Endodermal cell (in vitro differentiated cells): Measurements from ENCODE around the gene RPL36. TPM values are rescaled to one million over a fixed set of nuclear protein-coding genes. Genes with fewer than 3 reads are reported as not detected.
A peak's percentile ranks its signal among the peaks of the same experiment; 100 is the strongest.

Source experiments
- DNase-seq: peaks from one replicate; pipeline ENCODE4 v3.0.0-alpha.2; 2017
- H3K27ac ChIP-seq: 2 replicates; pipeline ENCODE4 v1.5.1; 2013; ENCODE audit warnings: mild to moderate bottlenecking, low read depth, low read length, moderate library complexity
- H3K27me3 ChIP-seq: 2 replicates; pipeline ENCODE4 v1.6.1; 2013; ENCODE audit warnings: mild to moderate bottlenecking, low read length, moderate library complexity; ENCODE audit not compliant: insufficient read depth, control insufficient read depth, poor library complexity, severe bottlenecking
- H3K36me3 ChIP-seq: 2 replicates; pipeline ENCODE4 v1.7.0; 2013; ENCODE audit warnings: mild to moderate bottlenecking, low read length, moderate library complexity; ENCODE audit not compliant: control insufficient read depth, insufficient read depth
- H3K4me1 ChIP-seq: one replicate; pipeline ENCODE4 v1.7.0; 2013; ENCODE audit warnings: low read length; ENCODE audit not compliant: control insufficient read depth, insufficient read depth
- H3K4me3 ChIP-seq: 2 replicates; pipeline ENCODE4 v1.5.1; 2013; ENCODE audit warnings: mild to moderate bottlenecking, low read length, moderate library complexity
- H3K9ac ChIP-seq: 2 replicates; pipeline ENCODE4 v1.6.1; 2013; ENCODE audit warnings: mild to moderate bottlenecking, low read length, moderate library complexity; ENCODE audit not compliant: poor library complexity, severe bottlenecking; ENCODE audit errors: extremely low read depth
- H3K9me3 ChIP-seq: 2 replicates; pipeline ENCODE4 v1.6.1; 2013; ENCODE audit warnings: mild to moderate bottlenecking, low read length, moderate library complexity; ENCODE audit not compliant: control insufficient read depth
- H3K27ac Mint-ChIP-seq: 2 replicates; pipeline ENCODE4 v1.8.0; 2020; ENCODE audit warnings: mixed read lengths
- H3K27me3 Mint-ChIP-seq: 2 replicates; pipeline ENCODE4 v1.8.0; 2021; ENCODE audit warnings: mild to moderate bottlenecking, mixed read lengths; ENCODE audit not compliant: insufficient read depth
- H3K36me3 Mint-ChIP-seq: 2 replicates; pipeline ENCODE4 v1.8.0; 2020; ENCODE audit warnings: low read depth, mixed read lengths
- H3K4me1 Mint-ChIP-seq: 2 replicates; pipeline ENCODE4 v1.8.0; 2020; ENCODE audit warnings: mixed read lengths
- H3K4me3 Mint-ChIP-seq: 2 replicates; pipeline ENCODE4 v1.8.0; 2020; ENCODE audit warnings: mild to moderate bottlenecking, moderate library complexity, mixed read lengths
- H3K9me3 Mint-ChIP-seq: 2 replicates; pipeline ENCODE4 v1.8.0; 2020; ENCODE audit warnings: mild to moderate bottlenecking, mixed read lengths
- CTCF ChIP-seq: fragments of 200-600 bp; sonication (generic); conservative IDR thresholded peaks from 2 replicates; pipeline ENCODE4 v1.5.0; 2021; ENCODE audit warnings: antibody characterized with exemption, mild to moderate bottlenecking
- WGBS, 2 experiments: methylation state at CpG; one replicate each; pipeline versions ENCODE4 v1.1.5 to v1.1.7; 2013; ENCODE audit warnings: missing lambda C conversion rate in 2 of 2, mixed read lengths in 1 of 2; ENCODE audit not compliant: insufficient coverage in 1 of 2, insufficient read length in 1 of 2; 5-methylcytosine and 5-hydroxymethylcytosine counted together
- total RNA-seq, 2 donors: library from RNA; stranded (reverse); fragmentation: NEBNext Ultra II Directional in 1 of 2; extraction: Animal tissue kit (Norgen Biotek cat#: 25700) in 1 of 2; gene quantifications; 2 replicates in 1 of 2; 3 replicates in 1 of 2; pipeline ENCODE4 v1.2.1, GENCODE V29; 2021

Gene RPL36
- total RNA-seq, 2 donors from 2014 or later, result 1,005 to 1,008 TPM

- peak; percentile 48 for DNase-seq
- no peak overlapping the region for H3K4me3 Mint-ChIP-seq
- Histone ChIP-seq H3K27me3 (no peaks in the 10 kb centered on the region), H3K4me3 (no peak overlapping the region), H3K9ac (no peak overlapping the region), H3K27ac (no peak overlapping the region), H3K4me1 (no peaks in the 10 kb centered on the region), H3K9me3 (no peaks in the 10 kb centered on the region), H3K36me3 (peaks cover 6% of the 10 kb centered on the region)
- no peaks in the 10 kb centered on the region for H3K9me3 Mint-ChIP-seq
- peaks cover 7% of the 10 kb centered on the region for H3K4me1 Mint-ChIP-seq
- 93 to 94% methylated on average over 12 to 13 of the region's 13 CpGs for WGBS, 2 experiments
- H3K36me3 Mint-ChIP-seq, result peaks cover 12% of the 10 kb centered on the region
- peaks cover 4% of the 10 kb centered on the region for H3K27me3 Mint-ChIP-seq
- H3K27ac Mint-ChIP-seq, result no peak overlapping the region
- no peak for TF ChIP-seq CTCF
Observed at GRCh38 chr19:5676772-5677105, 13.4 kb upstream of the RPL36 start.

- WGBS, 2 experiments, result 88 to 89% methylated on average over 8 to 10 of the region's 10 CpGs
- no peak overlapping the region for H3K4me3 Mint-ChIP-seq
- peaks cover 10% of the 10 kb centered on the region for H3K4me1 Mint-ChIP-seq
- H3K27me3 Mint-ChIP-seq, result peaks cover 7% of the 10 kb centered on the region
- no peak overlapping the region for H3K9ac ChIP-seq
- peaks cover 6% of the 10 kb centered on the region for H3K36me3 ChIP-seq
- H3K9me3 Mint-ChIP-seq, result no peaks in the 10 kb centered on the region
- no peak overlapping the region for H3K27ac Mint-ChIP-seq
- DNase-seq, result no peak
- H3K36me3 Mint-ChIP-seq, result peaks cover 8% of the 10 kb centered on the region
- no peaks in the 10 kb centered on the region for H3K4me1 ChIP-seq
- H3K4me3 ChIP-seq, result no peak overlapping the region
- no peak overlapping the region for H3K27ac ChIP-seq
- no peak for TF ChIP-seq CTCF
- H3K9me3 ChIP-seq, result no peaks in the 10 kb centered on the region
- no peaks in the 10 kb centered on the region for H3K27me3 ChIP-seq
Observed at GRCh38 chr19:5677136-5677535, 13.0 kb upstream of the RPL36 start.

- Mint-ChIP-seq H3K4me3 (no peak overlapping the region), H3K27me3 (peaks cover 10% of the 10 kb centered on the region), H3K27ac (no peak overlapping the region), H3K36me3 (peaks cover 8% of the 10 kb centered on the region), H3K4me1 (peaks cover 13% of the 10 kb centered on the region), H3K9me3 (no peaks in the 10 kb centered on the region)
- WGBS, 2 experiments, result 93 to 95% methylated on average over 8 to 9 of the region's 9 CpGs
- H3K9me3 ChIP-seq, result no peaks in the 10 kb centered on the region
- TF ChIP-seq CTCF, result no peak
- no peaks in the 10 kb centered on the region for H3K4me1 ChIP-seq
- H3K27ac ChIP-seq, result no peak overlapping the region
- H3K36me3 ChIP-seq, result peaks cover 6% of the 10 kb centered on the region
- DNase-seq, result no peak
- no peak overlapping the region for H3K9ac ChIP-seq
- no peak overlapping the region for H3K4me3 ChIP-seq
- no peaks in the 10 kb centered on the region for H3K27me3 ChIP-seq
Observed at GRCh38 chr19:5677580-5677979, 12.5 kb upstream of the RPL36 start.
